Astrocyte of the hippocampus (primary cell): ENCODE measurements around the gene BMAL1.
"Not testable (repeated sequence)": the region's sequence is repeated elsewhere in the genome, so short reads cannot be mapped to it uniquely, and the experiment has no call there.

ENCODE experiments used
- DNase-seq: peaks from one replicate; pipeline ENCODE4 v3.0.0; 2011; ENCODE audit warnings: low read depth, low spot score

The BMAL1 gene

DNA sequence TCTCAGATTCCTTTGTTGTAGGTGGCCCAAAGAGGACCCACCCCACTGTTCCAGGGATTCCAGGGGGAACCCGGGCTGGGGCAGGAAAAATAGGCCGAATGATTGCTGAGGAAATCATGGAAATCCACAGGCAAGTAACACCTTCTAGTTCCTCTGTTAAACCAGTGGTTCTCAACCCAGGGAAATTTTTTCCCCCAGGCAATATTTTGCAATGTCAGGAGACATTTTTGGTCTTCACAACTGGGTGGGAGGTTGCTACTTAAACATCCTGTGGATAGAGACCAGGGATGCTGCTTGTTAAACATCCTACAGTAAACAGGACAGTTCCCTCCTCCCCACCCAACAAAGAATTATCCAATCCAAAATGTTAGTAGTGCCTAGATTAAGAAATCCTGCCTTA, 100.7 kb downstream of the BMAL1 start:
- no peak for DNase-seq

DNA sequence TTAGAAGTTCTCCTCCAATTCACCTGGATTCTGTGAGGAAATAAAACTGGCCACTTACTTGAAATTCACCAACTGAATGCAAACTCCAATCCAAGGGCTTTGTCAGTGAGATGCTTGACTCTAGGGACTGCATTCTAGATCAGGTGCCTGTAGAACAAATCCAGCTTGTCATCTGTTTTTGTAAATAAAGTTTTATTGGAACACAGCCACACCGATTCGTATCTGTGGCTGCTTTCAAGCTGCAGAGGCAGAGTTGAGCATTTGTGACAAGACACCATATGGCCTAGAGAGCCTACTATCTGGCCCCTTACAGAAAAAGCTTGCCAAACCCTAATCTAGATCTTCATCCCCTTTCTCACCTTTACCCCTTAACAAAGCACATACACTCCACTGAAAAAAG, 103.1 kb downstream of the BMAL1 start:
- DNase-seq, result no peak

DNA sequence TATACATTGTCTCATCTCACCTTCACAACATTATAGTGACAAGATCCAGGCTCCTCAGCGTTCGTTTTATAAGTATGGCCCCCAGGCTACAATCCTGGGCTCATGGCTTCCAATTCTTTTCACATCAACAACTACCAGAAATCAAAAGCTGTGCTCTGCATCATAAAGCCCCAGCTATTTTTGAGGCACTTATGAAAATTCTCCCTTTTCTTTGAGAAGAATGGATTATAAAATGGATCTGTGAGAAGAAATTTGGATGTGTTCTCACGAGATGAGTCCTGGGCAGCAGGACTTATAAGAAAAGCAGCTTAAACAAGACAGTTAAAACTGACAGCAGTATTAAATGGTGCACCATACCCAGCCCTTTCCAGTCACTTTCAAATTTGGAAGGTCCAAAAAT, 105.2 kb downstream of the BMAL1 start:
- no peak for DNase-seq

DNA sequence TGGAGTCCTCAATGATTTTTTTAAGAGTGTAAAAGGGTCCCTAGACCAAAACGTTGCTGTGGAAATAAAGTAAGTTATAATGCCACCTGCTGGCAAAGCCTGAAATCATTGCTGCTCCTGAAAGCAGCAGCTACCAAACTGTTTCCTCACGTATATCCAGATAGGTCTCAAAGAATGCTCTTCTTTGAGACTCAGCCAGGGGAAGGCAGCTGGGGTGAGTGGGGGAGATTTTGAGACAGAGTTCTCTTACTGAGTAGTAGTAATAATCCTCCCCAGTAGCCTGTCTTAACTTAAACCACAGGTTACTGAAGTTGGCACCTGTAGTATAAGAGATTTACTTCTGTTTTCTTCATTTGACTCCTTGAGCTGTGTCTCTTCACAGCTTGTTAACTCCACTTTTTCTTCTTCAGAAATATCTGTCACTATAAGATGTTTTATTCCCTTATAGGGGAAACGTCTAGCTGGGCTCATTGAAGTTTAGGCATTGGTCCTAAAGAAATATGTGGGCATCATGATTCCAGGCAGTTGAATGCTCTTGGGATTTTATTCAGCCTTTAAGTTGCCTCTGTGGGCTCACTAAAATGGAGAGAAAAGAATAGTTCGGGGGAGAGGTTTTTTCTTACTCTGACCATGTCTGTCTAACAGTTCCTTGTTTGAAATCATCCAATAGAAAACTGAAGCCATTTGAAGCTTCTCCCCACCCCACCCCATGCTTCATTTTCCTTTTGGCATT, 107.5 kb downstream of the BMAL1 start:
- DNase-seq, result peak; percentile 81

DNA sequence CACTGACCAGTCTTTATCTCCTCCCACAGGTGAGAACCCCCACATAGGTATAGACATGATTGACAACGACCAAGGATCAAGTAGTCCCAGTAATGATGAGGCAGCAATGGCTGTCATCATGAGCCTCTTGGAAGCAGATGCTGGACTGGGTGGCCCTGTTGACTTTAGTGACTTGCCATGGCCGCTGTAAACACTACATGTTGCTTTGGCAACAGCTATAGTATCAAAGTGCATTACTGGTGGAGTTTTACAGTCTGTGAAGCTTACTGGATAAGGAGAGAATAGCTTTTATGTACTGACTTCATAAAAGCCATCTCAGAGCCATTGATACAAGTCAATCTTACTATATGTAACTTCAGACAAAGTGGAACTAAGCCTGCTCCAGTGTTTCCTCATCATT, 109.0 kb downstream of the BMAL1 start:
- no peak for DNase-seq

DNA sequence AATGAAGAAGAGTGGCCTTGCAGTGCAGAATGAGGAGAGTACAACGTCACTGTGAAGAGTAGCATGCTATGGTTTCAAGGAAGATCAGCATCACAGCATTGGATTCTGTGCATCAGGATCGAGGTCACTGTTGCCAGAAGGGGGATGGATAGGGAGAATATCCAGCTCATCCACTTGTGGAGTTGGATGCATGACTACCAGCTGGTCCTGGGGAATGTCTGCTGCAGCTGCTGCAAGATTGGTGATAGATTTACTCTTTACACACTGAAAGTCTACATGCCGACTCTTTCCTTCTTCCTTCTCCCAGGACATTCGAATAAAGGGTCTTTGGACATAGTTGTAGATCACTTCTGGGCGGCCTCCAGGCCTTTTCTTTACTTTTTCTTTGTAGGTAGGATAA, 111.2 kb downstream of the BMAL1 start:
- DNase-seq, result no peak

DNA sequence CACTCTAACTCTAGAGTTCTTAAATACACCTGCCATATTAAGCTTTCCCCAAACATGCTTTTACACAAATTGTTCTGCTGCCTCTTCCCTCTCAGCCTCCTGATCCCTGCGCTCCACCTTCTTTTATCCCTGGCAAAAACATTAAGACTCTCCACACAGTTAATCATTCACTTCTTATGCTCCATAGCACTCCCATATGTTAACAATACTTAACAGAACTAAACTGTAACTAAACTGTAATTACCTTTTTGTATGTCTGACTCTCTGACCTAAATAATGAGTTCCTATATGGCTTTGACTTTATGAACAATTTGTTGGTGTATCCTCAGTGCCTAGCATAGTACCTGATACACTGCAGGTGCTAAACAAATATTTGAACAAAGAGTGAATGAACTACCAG, 113.6 kb downstream of the BMAL1 start:
- DNase-seq, result no peak

DNA sequence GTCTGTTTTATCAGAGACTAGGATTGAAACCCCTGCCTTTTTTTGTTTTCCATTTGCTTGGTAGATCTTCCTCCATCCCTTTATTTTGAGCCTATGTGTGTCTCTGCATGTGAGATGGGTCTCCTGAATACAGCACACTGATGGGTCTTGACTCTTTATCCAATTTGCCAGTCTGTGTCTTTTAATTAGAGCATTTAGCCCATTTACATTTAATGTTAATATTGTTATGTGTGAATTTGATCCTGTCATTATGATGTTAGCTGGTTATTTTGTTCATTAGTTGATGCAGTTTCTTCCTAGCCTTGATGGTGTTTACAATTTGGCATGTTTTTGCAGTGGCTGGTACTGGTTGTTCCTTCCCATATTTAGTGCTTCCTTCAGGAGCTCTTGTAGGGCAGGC, 120.7 kb downstream of the BMAL1 start:
- not testable (repeated sequence) for DNase-seq

DNA sequence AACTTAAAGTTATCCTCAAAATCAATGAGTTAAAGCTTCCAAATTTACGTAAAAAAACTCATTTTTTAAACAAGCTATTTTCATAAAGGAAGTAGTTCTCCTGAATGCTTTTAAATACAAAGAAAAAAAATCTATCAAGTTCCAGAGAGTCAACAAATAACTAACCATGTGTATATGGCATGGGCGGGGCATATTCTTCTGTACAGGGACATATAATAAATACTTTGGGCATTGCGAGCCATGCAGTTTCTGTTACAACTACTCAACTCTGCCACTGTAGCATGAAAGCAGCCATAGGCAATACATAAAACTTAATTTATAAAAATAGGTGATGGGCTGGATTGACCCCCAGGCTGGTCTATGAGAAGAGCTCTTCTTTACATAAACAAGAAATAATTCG, 127.6 kb downstream of the BMAL1 start:
- DNase-seq, result no peak

DNA sequence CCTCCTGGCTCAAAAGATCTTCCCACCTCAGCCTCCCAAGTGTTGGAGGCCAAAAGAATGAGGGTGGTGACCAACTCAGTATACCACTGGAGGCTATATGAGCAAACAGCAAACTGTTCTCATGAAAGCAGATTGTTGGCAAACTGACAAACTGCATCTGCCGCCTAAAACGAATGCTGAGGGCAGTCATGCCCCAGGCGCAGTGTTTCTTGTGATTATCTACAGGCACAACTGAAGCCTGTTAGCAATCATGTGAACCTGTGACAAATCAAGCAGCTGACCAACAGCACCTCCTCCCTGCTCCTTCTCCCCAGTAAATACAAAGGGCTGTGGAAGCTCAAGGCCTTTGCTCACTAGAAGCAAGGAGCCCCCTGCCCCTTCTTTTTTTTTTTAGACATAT, 137.6 kb downstream of the BMAL1 start:
- DNase-seq, result no peak

DNA sequence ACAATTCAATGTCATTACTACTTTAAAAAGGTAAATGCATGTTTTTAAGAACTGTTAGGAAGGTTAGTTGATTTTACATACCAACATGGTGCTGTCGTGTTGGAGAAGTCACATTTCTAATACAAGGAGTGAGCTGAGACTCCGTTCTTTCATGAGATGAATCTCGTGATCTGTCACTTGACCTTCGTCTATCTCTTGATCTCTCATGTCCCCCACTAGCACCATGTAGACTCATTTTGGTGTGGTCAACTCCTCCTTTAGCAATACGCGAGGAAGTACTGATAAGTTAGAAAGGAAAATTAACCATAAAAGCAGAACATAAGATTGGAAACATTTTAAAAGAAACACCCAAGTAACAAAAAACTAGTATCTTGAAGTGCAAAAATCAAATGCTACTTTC, 144.0 kb downstream of the BMAL1 start:
- DNase-seq, result no peak

DNA sequence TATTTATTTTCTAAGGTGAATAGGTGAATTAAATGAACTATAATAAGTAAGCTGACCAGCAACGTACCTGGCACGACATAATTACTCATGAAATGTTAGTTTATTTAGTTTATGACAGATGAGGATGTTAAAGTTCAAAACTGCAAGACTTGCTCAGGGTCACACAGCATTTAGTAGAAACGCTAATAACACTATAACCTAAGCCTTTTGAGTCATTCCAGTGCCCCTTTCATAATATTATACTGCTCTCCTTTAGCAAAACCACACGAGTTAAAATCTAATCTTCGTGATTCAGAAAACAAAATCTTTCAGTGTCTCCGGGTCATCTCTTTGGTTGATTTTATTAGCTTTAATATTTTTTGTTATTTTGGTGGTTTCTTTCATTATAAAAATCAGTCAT, 145.8 kb downstream of the BMAL1 start:
- DNase-seq, result no peak

DNA sequence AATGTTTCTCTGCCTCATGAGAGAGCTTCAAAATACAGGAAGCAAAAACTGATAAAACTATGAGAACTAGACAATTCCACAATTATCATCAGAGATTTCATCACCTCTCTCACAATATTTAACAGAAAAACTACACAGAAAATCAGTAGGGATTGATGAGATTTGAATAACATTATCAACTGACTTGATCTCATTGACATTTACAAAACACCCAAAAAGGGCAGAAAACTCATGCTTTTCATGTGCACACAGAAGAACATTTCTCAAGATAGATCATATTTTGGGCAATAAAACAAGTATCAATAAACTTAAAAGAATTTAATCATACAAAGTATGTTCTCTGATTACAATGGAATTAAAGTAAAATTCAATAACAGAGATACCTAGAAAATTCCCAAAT, 149.8 kb downstream of the BMAL1 start:
- DNase-seq, result no peak

DNA sequence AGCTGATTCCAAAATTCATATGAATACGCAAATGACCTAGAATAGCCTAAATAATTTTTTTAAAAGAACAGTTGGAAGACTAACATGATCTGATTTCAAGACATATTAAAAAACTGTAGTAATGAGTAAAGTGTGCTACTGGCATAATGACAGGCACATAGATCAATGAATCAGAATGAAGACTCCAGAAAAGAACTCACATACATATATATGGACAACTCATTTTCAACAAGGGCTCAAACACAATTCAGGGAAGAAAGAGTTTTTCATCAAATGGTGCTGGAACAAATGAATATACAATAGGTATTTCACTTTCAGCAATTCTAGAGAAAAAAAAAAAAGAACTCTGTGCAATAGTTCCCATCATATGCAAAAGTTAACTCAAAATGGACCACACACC, 151.7 kb downstream of the BMAL1 start:
- no peak for DNase-seq

DNA sequence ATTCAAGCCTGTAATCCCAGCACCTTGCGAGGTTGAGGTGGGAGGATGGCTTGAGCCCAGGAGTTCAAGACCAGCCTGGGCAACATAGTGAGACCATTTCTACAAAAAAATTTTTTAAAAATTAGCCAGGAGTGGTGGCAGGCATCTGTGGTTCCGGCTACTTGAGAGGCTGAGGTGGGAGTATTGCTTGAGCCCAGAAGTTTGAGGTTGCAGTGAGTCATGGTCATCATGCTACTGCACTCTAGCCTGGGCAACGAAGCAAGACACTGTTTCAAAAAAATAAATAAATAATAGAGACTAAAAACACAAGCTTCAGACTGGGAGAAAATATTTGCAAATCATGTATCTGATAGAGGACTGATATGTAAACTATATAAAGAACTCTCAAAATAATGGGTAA, 152.2 kb downstream of the BMAL1 start:
- no peak for DNase-seq

DNA sequence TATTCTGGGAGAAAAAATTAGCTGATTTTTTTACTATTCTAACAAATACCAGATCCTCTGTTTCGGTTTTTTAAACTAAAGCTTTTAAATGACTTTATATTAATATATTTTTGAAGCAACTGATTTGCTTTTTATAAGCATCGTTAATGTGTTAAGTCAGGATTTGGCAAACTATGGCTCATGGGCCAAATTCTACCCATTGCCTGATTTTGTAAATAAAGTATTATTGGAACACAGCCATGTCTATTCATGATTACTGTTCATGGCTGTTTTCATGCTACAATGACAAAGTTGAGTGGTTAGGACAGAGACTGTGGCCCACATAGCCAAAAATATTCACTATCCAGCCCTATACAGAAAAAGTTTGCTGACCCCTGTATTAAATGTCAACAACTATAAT, 155.8 kb downstream of the BMAL1 start:
- no peak for DNase-seq

DNA sequence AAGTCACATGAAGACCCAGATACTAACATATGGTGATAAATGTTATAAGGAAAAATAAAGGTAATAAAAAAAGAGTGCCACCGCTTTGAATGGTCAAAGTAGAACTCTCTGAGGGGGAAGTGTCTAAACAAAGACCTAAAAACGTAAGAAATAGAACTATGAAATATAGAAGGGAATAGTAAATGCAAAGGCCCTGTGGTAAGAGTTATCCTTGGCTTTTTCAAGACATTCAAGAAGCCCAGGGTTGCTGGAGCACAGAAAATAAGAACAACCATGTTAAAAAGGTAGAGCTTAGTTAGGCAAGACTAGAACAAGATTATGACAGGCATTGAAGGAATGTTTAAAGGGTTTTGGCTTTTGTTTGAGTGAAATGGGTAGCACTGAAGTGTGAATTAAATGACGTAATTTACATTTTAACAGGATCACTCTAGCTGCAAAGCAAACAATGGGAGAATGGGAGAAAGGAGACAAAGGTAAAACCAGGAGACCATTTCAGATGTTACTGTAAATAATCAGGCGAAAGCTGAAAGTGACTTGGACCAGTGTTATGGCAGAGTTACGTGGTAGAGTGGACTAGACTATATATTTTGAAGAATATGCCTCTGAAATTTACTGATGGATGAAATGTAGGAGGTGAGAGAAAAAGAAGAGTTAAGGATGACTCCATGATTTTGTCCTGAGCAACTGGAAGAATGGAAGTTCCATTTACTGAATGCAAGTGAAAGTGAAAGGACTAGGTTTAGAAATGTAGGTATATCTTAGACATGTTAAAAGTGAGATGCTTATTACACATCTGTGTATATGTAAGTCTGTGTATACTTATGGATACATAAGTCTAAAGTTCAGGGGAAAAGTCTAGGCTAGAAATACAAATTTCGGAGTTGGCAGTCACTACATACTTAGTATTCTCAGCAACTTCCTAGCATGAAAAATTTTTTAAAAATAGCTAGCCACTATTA, 156.9 kb downstream of the BMAL1 start:
- peak; percentile 72 for DNase-seq

DNA sequence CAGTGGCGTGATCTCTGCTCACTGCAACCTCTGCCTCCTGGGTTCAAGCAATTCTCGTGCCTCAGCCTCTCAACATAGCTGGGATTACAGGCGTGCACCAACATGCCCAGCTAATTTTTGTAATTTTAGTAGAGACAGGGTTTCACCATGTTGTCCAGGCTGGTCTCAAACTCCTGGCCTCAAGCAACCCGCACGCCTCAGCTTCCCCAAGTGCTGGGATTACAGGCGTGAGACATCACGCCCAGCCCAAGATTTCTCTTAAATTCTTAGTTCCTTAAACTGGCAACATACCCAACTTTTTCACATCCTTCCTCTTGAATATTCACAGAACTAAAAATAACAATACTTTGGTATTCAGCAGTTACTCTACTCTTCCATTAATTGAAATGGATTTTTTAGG, 159.2 kb downstream of the BMAL1 start:
- not testable (repeated sequence) for DNase-seq
